ENCODE measurements around the gene ZBTB7C.

DNA sequence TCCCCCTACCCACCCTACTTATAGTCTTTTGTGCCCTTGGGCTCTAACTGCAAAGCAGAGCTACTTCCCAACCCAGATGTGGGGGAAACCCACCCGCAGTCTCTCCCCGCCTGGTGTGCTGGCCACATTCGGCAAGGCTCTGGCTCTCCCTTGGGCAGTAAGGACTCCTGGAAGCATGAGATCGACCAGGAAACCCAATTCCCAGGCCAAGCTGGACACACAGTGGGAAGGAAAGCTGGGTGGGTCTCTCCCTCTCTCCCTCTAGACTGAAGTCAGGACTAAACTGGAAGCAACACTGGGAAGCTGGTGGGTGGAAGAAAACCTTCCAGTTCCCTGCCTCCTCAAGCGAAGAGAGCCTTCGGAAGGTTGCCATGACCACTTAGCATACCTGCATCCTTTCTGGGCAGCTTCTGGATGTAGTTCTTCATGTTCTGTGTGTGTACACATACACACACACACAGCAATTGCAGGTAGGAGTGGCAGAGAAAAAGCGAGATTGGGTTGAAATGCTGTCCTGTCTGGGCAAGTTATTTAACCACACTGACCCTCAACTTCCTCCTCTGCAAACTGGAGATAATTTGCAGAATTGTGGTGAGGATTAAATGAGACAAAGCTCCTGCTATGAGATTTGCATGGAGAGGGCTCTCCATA lies 33.9 kb downstream of the ZBTB7C start:
- no peak for TF ChIP-seq EZH2 (IDR thresholded peaks at IDR 0.05; ENCODE audit: low read length)
- TF ChIP-seq CTCF (optimal IDR thresholded peaks at IDR 0.05 in 1 of 3, IDR thresholded peaks at IDR 0.05 in 1 of 3, conservative IDR thresholded peaks at IDR 0.05 in 1 of 3; ENCODE audit: extremely low read depth in 1 of 3, insufficient read depth in 2 of 3, low read length in 3 of 3): no peak
